Astrocyte (in vitro differentiated cells and primary cell): ENCODE data around the gene MAN1C1. TPM values are rescaled to one million over a fixed set of nuclear protein-coding genes. Genes with fewer than 3 reads are reported as not detected.

ENCODE experiments used
- DNase-seq: peaks from one replicate; pipeline ENCODE4 v3.0.0-alpha.2; 2010; ENCODE audit warnings: low read depth
- FAIRE-seq: peaks from 2 replicates; lab custom pipeline; 2011; peaks lifted over from hg19 to GRCh38; lab: Jason Lieb, UNC
- H2AFZ ChIP-seq: 2 replicates; pipeline ENCODE4 v1.6.0; 2012; ENCODE audit warnings: low read depth, low read length, inconsistent platforms
- H3K27ac ChIP-seq: 2 replicates; pipeline ENCODE4 v1.5.1; 2011; ENCODE audit warnings: low read depth, low read length, inconsistent platforms
- H3K27me3 ChIP-seq: 2 replicates; pipeline ENCODE4 v1.6.0; 2011; ENCODE audit warnings: low read length, inconsistent platforms; ENCODE audit not compliant: insufficient read depth
- H3K36me3 ChIP-seq: 2 replicates; pipeline ENCODE4 v1.5.1; 2011; ENCODE audit warnings: low read length, inconsistent platforms; ENCODE audit not compliant: insufficient read depth
- H3K4me1 ChIP-seq: 2 replicates; pipeline ENCODE4 v1.5.1; 2011; ENCODE audit warnings: low read length, inconsistent platforms; ENCODE audit not compliant: insufficient read depth
- H3K4me2 ChIP-seq: 2 replicates; pipeline ENCODE4 v1.6.0; 2012; ENCODE audit warnings: low read length, inconsistent platforms
- H3K4me3 ChIP-seq: 2 replicates; pipeline ENCODE4 v1.5.1; 2011; ENCODE audit warnings: low read depth, mild to moderate bottlenecking, low read length, inconsistent platforms; ENCODE audit not compliant: insufficient read depth
- H3K79me2 ChIP-seq: 2 replicates; pipeline ENCODE4 v1.6.0; 2012; ENCODE audit warnings: mild to moderate bottlenecking, low read length, inconsistent platforms; ENCODE audit not compliant: insufficient read depth
- H3K9ac ChIP-seq: 2 replicates; pipeline ENCODE4 v1.6.0; 2012; ENCODE audit warnings: mild to moderate bottlenecking, low read length, inconsistent platforms
- H3K9me3 ChIP-seq: 2 replicates; pipeline ENCODE4 v1.5.1; 2012; ENCODE audit warnings: low read depth, mild to moderate bottlenecking, low read length, inconsistent platforms; ENCODE audit not compliant: insufficient read depth
- H4K20me1 ChIP-seq: 2 replicates; pipeline ENCODE4 v1.6.0; 2012; ENCODE audit warnings: low read length, inconsistent platforms; ENCODE audit not compliant: insufficient read depth
- H3K27ac Mint-ChIP-seq: one replicate; pipeline ENCODE4 v1.8.0; 2021; ENCODE audit warnings: mild to moderate bottlenecking, mixed read lengths; ENCODE audit not compliant: unreplicated experiment
- H3K27me3 Mint-ChIP-seq: one replicate; pipeline ENCODE4 v1.8.0; 2021; ENCODE audit warnings: low read depth, mixed read lengths; ENCODE audit not compliant: unreplicated experiment
- H3K36me3 Mint-ChIP-seq: one replicate; pipeline ENCODE4 v1.8.0; 2021; ENCODE audit warnings: low read depth, mixed read lengths; ENCODE audit not compliant: unreplicated experiment
- H3K4me1 Mint-ChIP-seq: one replicate; pipeline ENCODE4 v1.8.0; 2021; ENCODE audit warnings: low read depth, mixed read lengths; ENCODE audit not compliant: unreplicated experiment
- H3K4me3 Mint-ChIP-seq: one replicate; pipeline ENCODE4 v1.8.0; 2021; ENCODE audit warnings: mild to moderate bottlenecking, moderate library complexity, mixed read lengths; ENCODE audit not compliant: unreplicated experiment
- H3K9me3 Mint-ChIP-seq: one replicate; pipeline ENCODE4 v1.8.0; 2021; ENCODE audit warnings: mild to moderate bottlenecking, mixed read lengths; ENCODE audit not compliant: unreplicated experiment
- CTCF ChIP-seq: IDR thresholded peaks from 2 replicates; pipeline ENCODE4 v1.5.1; 2011; ENCODE audit warnings: low read depth, mild to moderate bottlenecking, inconsistent platforms, low read length, moderate library complexity; ENCODE audit not compliant: insufficient read depth
- EZH2 ChIP-seq: IDR thresholded peaks from 2 replicates; pipeline ENCODE4 v1.6.1; 2012; ENCODE audit warnings: mild to moderate bottlenecking, low read length, inconsistent platforms; ENCODE audit not compliant: insufficient read depth
- total RNA-seq: library from RNA; stranded (reverse); gene quantifications from 2 replicates; pipeline ENCODE4 v1.2.1, GENCODE V29; 2021

Gene MAN1C1
- total RNA-seq, 1 donor from 2014 or later: 0.86 TPM

GRCh38 chr1:25624604-25625003 lies 8.0 kb downstream of the MAN1C1 start:
- Histone ChIP-seq H3K4me1 (no peaks in the 10 kb centered on the region), H3K27me3 (peaks cover 36% of the 10 kb centered on the region), H3K9me3 (no peaks in the 10 kb centered on the region), H3K9ac (no peak overlapping the region), H3K4me2 (no peak overlapping the region), H3K27ac (no peak overlapping the region), H3K36me3 (no peaks in the 10 kb centered on the region), H2AFZ (no peak overlapping the region), H3K4me3 (no peak overlapping the region), H3K79me2 (no peaks in the 10 kb centered on the region), H4K20me1 (no peaks in the 10 kb centered on the region)
- no peaks in the 10 kb centered on the region for H3K4me1 Mint-ChIP-seq
- peaks cover 54% of the 10 kb centered on the region for H3K27me3 Mint-ChIP-seq
- no peak overlapping the region for H3K27ac Mint-ChIP-seq
- no peak for FAIRE-seq
- H3K36me3 Mint-ChIP-seq: no peaks in the 10 kb centered on the region
- no peak for TF ChIP-seq CTCF
- TF ChIP-seq EZH2: no peak
- no peak for DNase-seq
- H3K9me3 Mint-ChIP-seq: no peaks in the 10 kb centered on the region
- H3K4me3 Mint-ChIP-seq: no peak overlapping the region

- FAIRE-seq (no peak), DNase-seq (no peak)
- Histone ChIP-seq H3K9me3 (no peaks in the 10 kb centered on the region), H3K27me3 (peaks cover 22% of the 10 kb centered on the region), H3K4me3 (no peak overlapping the region), H2AFZ (no peak overlapping the region), H3K36me3 (no peaks in the 10 kb centered on the region), H3K9ac (no peak overlapping the region), H3K79me2 (no peaks in the 10 kb centered on the region), H3K4me1 (no peaks in the 10 kb centered on the region), H3K27ac (no peak overlapping the region), H4K20me1 (no peaks in the 10 kb centered on the region), H3K4me2 (no peak overlapping the region)
- H3K36me3 Mint-ChIP-seq: no peaks in the 10 kb centered on the region
- H3K27me3 Mint-ChIP-seq: peaks cover 40% of the 10 kb centered on the region
- no peak overlapping the region for H3K27ac Mint-ChIP-seq
- no peaks in the 10 kb centered on the region for H3K9me3 Mint-ChIP-seq
- no peak for TF ChIP-seq CTCF
- no peak for TF ChIP-seq EZH2
- no peak overlapping the region for H3K4me3 Mint-ChIP-seq
- H3K4me1 Mint-ChIP-seq: peaks cover 3% of the 10 kb centered on the region
These were observed 9.4 kb downstream of the MAN1C1 start for GRCh38 chr1:25626018-25626417.

GRCh38 chr1:25628741-25629421 lies 12.3 kb downstream of the MAN1C1 start:
- Histone ChIP-seq H3K27me3 (peaks cover 17% of the 10 kb centered on the region), H3K4me1 (no peaks in the 10 kb centered on the region), H3K79me2 (no peaks in the 10 kb centered on the region), H3K9me3 (no peaks in the 10 kb centered on the region), H3K4me2 (no peak overlapping the region), H3K4me3 (no peak overlapping the region), H2AFZ (no peak overlapping the region), H3K36me3 (no peaks in the 10 kb centered on the region), H3K9ac (no peak overlapping the region), H4K20me1 (no peaks in the 10 kb centered on the region), H3K27ac (no peak overlapping the region)
- Mint-ChIP-seq H3K27me3 (peaks cover 16% of the 10 kb centered on the region), H3K36me3 (no peaks in the 10 kb centered on the region), H3K4me1 (peaks cover 3% of the 10 kb centered on the region), H3K4me3 (no peak overlapping the region), H3K27ac (no peak overlapping the region), H3K9me3 (peaks cover 6% of the 10 kb centered on the region)
- DNase-seq: no peak
- TF ChIP-seq CTCF (no peak), EZH2 (no peak)
- FAIRE-seq: no peak
